Stomach (tissue), 9 donors: ENCODE results near the gene OCSTAMP. TPM values are rescaled to one million over a fixed set of nuclear protein-coding genes. Genes with fewer than 3 reads are reported as not detected.

Source experiments
- DNase-seq, 2 donors: peaks; one replicate each; pipeline versions ENCODE4 v3.0.0 to v3.0.0-alpha.2; 2013 to 2019
- H3K27ac ChIP-seq, 5 donors: fragments of 200-600 bp in 4 of 5; sonication (generic) in 4 of 5; one replicate each; pipeline ENCODE4 v1.5.1; 2013 to 2019; ENCODE audit warnings: mild to moderate bottlenecking in 1 of 5, moderate library complexity in 1 of 5
- H3K27me3 ChIP-seq, 3 donors: fragments of 200-600 bp; sonication (generic); one replicate each; pipeline ENCODE4 v1.5.1; 2017 to 2019; ENCODE audit warnings: mixed run types in 1 of 3
- H3K36me3 ChIP-seq, 4 donors: fragments of 200-600 bp; sonication (generic); 1 replicate in 3 of 4; 2 replicates in 1 of 4; pipeline ENCODE4 v1.5.1; 2016 to 2019
- H3K4me1 ChIP-seq, 4 donors: fragments of 200-600 bp; sonication (generic); one replicate each; pipeline ENCODE4 v1.5.1; 2016 to 2019
- H3K4me3 ChIP-seq, 4 donors: fragments of 200-600 bp; sonication (generic) in 3 of 4; one replicate each; pipeline ENCODE4 v1.5.1; 2016 to 2019; ENCODE audit warnings: mild to moderate bottlenecking in 1 of 4
- H3K9me3 ChIP-seq, 4 donors: fragments of 200-600 bp; sonication (generic); one replicate each; pipeline ENCODE4 v1.5.1; 2016 to 2019
- EP300 ChIP-seq: sonication (generic); formaldehyde crosslinking; IDR thresholded peaks from one replicate; pipeline ENCODE4 v1.6.1; 2017; ENCODE audit warnings: antibody characterized with exemption
- POLR2A ChIP-seq, 4 donors: fragments of 450-650 bp; IDR thresholded peaks; one replicate each; pipeline ENCODE4 v1.6.1; 2016; ENCODE audit warnings: antibody characterized with exemption in 4 of 4, control low read depth in 2 of 4, mild to moderate bottlenecking in 1 of 4, moderate library complexity in 1 of 4
- POLR2AphosphoS5 ChIP-seq, 3 donors: sonication (generic); formaldehyde crosslinking; IDR thresholded peaks; one replicate each; pipeline ENCODE4 v1.6.1; 2016; ENCODE audit warnings: antibody characterized with exemption in 3 of 3
- WGBS, 5 donors: extraction: QIAGEN DNeasy Blood & Tissue Kit in 3 of 5; methylation state at CpG; one replicate each; pipeline versions ENCODE4 v1.1.5 to v1.1.7; 2013 to 2018; 5-methylcytosine and 5-hydroxymethylcytosine counted together
- intact Hi-C: fragments of 100-400 bp; cut with DNase I; formaldehyde crosslinking; loops from one replicate; pipeline ENCODE4 v1.15.1; 2023; ENCODE audit warnings: low total_unique reads
- polyA plus RNA-seq, 3 donors: library from polyadenylated mRNA; stranded (reverse); fragments of 200-250 nt; gene quantifications; one replicate each; pipeline ENCODE4 v1.2.3, GENCODE V29; 2013
- total RNA-seq, 5 donors: library from RNA; depleted of rRNA; stranded (reverse); fragments of >200 nt; gene quantifications; one replicate each; pipeline versions ENCODE4 v1.1.0 to v1.2.3, GENCODE V29; 2014 to 2016
- TF ChIP-seq, protein P1 (sequence below), 7 experiments: fragments of 450-650 bp in 4 of 7; fragments of 200-600 bp in 3 of 7; sonication (generic) in 3 of 7; IDR thresholded peaks; one replicate each; pipeline ENCODE4 v1.5.1; 2016 to 2019; ENCODE audit warnings: antibody characterized with exemption in 7 of 7, control low read depth in 2 of 7, mild to moderate bottlenecking in 1 of 7
- donor health status: healthy with polysubstance abuse.
- donor health status: Bipolar disorder and iron deficiency.
- donor health status: healthy.

Gene OCSTAMP
- total and polyA plus RNA-seq, 8 donors: not detected

DNA sequence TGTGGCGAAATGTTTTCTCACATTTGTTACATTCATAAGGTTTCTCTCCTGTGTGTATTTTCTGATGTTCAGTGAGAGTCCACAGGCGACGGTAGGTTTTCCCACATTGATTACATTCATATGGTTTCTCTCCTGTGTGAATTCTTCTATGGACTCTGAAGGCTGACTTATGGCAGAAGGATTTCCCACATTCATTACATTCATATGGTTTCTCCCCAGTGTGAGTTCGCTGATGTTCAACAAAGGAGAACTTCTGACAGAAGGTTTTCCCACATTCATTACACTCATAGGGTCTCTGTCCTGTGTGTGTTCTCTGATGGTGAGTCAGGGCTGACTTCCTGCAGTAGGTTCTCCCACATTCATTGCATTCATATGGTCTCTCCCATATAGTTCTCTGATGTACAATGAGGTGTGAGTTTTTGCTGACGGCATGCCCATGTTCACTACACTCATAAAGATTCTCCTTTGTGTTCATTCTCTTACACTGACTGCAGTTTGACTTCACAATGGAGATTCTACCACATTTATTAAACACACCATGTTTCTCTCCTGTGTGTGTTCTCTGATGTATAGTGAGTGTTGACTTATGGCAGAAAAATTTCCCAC lies 49.0 kb downstream of the OCSTAMP start:
- TF ChIP-seq POLR2A (IDR thresholded peaks at IDR 0.05): no peak
- TF ChIP-seq POLR2AphosphoS5 (IDR thresholded peaks at IDR 0.05): no peak
- TF ChIP-seq EP300: no peak
- TF ChIP-seq, protein P1, sequence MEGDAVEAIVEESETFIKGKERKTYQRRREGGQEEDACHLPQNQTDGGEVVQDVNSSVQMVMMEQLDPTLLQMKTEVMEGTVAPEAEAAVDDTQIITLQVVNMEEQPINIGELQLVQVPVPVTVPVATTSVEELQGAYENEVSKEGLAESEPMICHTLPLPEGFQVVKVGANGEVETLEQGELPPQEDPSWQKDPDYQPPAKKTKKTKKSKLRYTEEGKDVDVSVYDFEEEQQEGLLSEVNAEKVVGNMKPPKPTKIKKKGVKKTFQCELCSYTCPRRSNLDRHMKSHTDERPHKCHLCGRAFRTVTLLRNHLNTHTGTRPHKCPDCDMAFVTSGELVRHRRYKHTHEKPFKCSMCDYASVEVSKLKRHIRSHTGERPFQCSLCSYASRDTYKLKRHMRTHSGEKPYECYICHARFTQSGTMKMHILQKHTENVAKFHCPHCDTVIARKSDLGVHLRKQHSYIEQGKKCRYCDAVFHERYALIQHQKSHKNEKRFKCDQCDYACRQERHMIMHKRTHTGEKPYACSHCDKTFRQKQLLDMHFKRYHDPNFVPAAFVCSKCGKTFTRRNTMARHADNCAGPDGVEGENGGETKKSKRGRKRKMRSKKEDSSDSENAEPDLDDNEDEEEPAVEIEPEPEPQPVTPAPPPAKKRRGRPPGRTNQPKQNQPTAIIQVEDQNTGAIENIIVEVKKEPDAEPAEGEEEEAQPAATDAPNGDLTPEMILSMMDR (IDR thresholded peaks at IDR 0.05): no peak
- H3K27ac ChIP-seq: no peak overlapping the region
- 92 to 99% (median 96%) methylated on average over 5 of the region's 5 CpGs for WGBS, 5 donors
- H3K4me1 ChIP-seq: no peaks in the 10 kb centered on the region
- no peaks in the 10 kb centered on the region for H3K27me3 ChIP-seq
- H3K9me3 ChIP-seq: peaks cover 35 to 67% (median 54%) of the 10 kb centered on the region in 4 donors
- DNase-seq: no peak
- no peak overlapping the region for H3K4me3 ChIP-seq
- peaks cover 0 to 26% (median 2%) of the 10 kb centered on the region in 4 donors for H3K36me3 ChIP-seq
- intact Hi-C loops: no loop called here

DNA sequence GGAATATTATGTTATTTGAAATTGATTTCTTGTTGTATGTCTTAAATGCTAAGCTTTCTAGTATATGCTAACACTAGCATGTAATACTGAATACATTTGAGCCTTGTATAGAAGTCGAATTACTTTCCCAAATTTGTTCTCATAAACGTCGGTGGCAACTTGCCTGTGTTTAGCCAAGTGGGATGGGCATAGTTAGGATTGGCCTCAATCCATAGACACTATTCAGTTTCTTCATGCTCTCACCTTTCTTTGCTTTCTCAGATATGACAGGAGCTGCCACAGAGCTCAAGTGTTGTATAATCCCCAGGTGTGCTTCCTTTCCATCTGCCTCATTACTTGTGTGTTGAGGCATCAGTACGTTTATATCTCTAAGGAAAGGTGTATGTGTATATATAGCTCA lies 56.4 kb downstream of the OCSTAMP start:
- intact Hi-C loops: no loop called here
- Histone ChIP-seq H3K27me3 (peaks cover 0 to 2% (median 0%) of the 10 kb centered on the region in 3 donors), H3K9me3 (peaks cover 4 to 28% (median 20%) of the 10 kb centered on the region in 4 donors), H3K27ac (no peak overlapping the region), H3K4me1 (no peaks in the 10 kb centered on the region), H3K36me3 (peaks cover 0 to 11% (median 0%) of the 10 kb centered on the region in 4 donors), H3K4me3 (no peak overlapping the region)
- no peak for DNase-seq
- 74 to 80% (median 75%) methylated on average over 4 of the region's 4 CpGs for WGBS, 5 donors
- TF ChIP-seq, protein P1 (IDR thresholded peaks at IDR 0.05): no peak
- TF ChIP-seq POLR2A (IDR thresholded peaks at IDR 0.05): no peak
- TF ChIP-seq POLR2AphosphoS5 (IDR thresholded peaks at IDR 0.05): no peak
- no peak for TF ChIP-seq EP300

DNA sequence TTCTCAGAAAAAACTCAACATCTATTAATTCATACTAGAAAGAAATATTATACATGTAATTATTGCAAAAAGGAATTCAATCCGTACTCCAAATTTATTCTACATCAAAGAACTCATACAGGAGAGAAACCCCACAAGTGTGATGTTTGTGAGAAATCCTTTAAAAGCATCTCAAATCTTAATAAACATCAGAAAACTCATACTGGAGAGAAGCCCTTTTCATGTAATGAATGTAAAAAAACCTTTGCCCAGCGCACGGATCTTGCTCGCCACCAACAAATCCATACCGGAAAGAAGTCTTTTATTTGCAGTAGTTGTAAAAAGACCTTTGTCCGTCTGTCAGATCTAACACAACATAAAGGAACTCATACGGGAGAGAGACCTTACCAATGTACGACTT lies 59.1 kb downstream of the OCSTAMP start:
- Histone ChIP-seq H3K36me3 (peaks cover 0 to under 1% (median 0%) of the 10 kb centered on the region in 4 donors), H3K4me1 (no peaks in the 10 kb centered on the region), H3K4me3 (no peak overlapping the region), H3K27me3 (peaks cover 0 to 15% (median 0%) of the 10 kb centered on the region in 3 donors), H3K27ac (no peak overlapping the region), H3K9me3 (peaks cover 0 to 9% (median 7%) of the 10 kb centered on the region in 4 donors)
- no peak for TF ChIP-seq POLR2A (IDR thresholded peaks at IDR 0.05)
- no peak for TF ChIP-seq POLR2AphosphoS5 (IDR thresholded peaks at IDR 0.05)
- no peak for TF ChIP-seq EP300
- TF ChIP-seq, protein P1 (IDR thresholded peaks at IDR 0.05): no peak
- no peak for DNase-seq
- WGBS, 5 donors: 80 to 90% (median 83%) methylated on average over 8 of the region's 8 CpGs
- intact Hi-C loops: no loop called here

Other genes with a start within 250 kb of the OCSTAMP start
- under 1 TPM in 1 of 5 donors, not detected in 4; 0.18 TPM for gene CDH22, start 242.2 kb downstream of the OCSTAMP start, total RNA-seq
- gene CDH22, start 242.2 kb downstream of the OCSTAMP start, polyA plus RNA-seq: under 1 TPM in 2 of 3 donors, not detected in 1; 0.19 to 0.60 TPM
- gene ELMO2, start 144.0 kb downstream of the OCSTAMP start, total RNA-seq: 10 to 100 TPM in 4 of 5 donors, 1 to 10 TPM in 1; 9.9 to 37.7 (median 25.0) TPM
- gene ELMO2, start 144.0 kb downstream of the OCSTAMP start, polyA plus RNA-seq: 10 to 100 TPM; 12.9 to 22.6 (median 18.0) TPM
- 10 to 100 TPM in 2 of 5 donors, 1 to 10 TPM in 3; 1.4 to 12.8 (median 5.4) TPM for gene ZNF334, start 37.1 kb downstream of the OCSTAMP start, total RNA-seq
- gene ZNF334, start 37.1 kb downstream of the OCSTAMP start, polyA plus RNA-seq: 1 to 10 TPM; 1.6 to 4.4 (median 2.0) TPM
- gene SLC13A3, start 100.8 kb upstream of the OCSTAMP start, total RNA-seq: 1 to 10 TPM in 3 of 5 donors, not detected in 2; 1.8 to 6.6 (median 3.8) TPM
- 1 to 10 TPM in 1 of 3 donors, under 1 TPM in 2; 0.61 to 1.1 (median 0.62) TPM for gene SLC13A3, start 100.8 kb upstream of the OCSTAMP start, polyA plus RNA-seq
- gene TP53RK, start 138.8 kb upstream of the OCSTAMP start, total RNA-seq: 10 to 100 TPM in 3 of 5 donors, 1 to 10 TPM in 2; 1.8 to 64.3 (median 14.1) TPM
- 10 to 100 TPM in 2 of 3 donors, 1 to 10 TPM in 1; 7.8 to 14.2 (median 11.7) TPM for gene TP53RK, start 138.8 kb upstream of the OCSTAMP start, polyA plus RNA-seq
- gene SLC2A10, start 159.0 kb upstream of the OCSTAMP start, total RNA-seq: 10 to 100 TPM; 13.4 to 66.1 (median 35.0) TPM
- 10 to 100 TPM in 2 of 3 donors, 1 to 10 TPM in 1; 8.5 to 13.3 (median 10.5) TPM for gene SLC2A10, start 159.0 kb upstream of the OCSTAMP start, polyA plus RNA-seq